DMS79 (cell line): Measurements from ENCODE around the gene CA14.
A peak's percentile ranks its signal among the peaks of the same experiment; 100 is the strongest.
"Not testable (repeated sequence)": the region's sequence is repeated elsewhere in the genome, so short reads cannot be mapped to it uniquely, and the experiment has no call there.

ENCODE experiments used
- DNase-seq: peaks from one replicate; lab custom pipeline; 2025; lab: John Stamatoyannopoulos, UW

CA14 gene

DNA sequence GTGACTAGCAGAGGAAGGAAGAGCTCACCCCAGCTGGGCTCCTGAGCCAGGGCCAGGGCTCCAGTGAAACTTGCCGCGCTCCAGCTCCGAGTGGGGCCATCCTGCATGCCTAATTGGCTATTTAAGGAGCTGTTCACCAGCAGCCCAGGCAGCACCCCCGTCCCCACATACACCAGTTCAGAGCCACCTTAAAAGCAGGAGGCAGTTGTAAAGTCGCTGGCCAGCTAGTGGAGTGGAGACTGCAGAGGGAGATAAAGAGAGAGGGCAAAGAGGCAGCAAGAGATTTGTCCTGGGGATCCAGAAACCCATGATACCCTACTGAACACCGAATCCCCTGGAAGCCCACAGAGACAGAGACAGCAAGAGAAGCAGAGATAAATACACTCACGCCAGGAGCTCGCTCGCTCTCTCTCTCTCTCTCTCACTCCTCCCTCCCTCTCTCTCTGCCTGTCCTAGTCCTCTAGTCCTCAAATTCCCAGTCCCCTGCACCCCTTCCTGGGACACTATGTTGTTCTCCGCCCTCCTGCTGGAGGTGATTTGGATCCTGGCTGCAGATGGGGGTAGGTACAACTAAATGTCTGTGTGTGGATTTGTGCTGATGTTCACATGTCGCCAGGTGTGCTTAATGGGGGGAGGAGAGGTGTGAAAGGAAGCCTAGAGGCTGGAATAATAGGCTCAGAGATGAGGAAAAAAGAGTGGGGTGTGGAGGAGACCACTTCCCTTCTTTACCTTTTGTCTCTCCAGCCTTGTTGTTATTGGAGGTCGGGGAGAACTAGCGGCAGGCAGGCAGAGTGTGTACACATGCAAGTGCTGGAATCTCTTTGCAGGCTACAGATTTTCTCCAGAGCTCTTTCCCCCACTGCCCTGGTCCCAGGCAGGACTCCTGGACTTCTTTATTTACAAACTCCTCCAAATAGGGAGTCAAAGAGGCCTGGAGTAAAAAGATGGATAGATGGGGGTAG is at the start of gene CA14:
Gene CA14 (plus strand): TSS at position 151 of the 962 bp plus-strand sequence. CDS start 355 bp downstream, at position 506.
- DNase-seq: peak; percentile 57

- DNase-seq: not testable (repeated sequence)
Measured at GRCh38 chr1:150208460-150208859, 49.1 kb upstream of the CA14 start.

GRCh38 chr1:150210091-150210490 is 47.5 kb upstream of the CA14 start:
- no peak for DNase-seq

- no peak for DNase-seq
Measured at GRCh38 chr1:150210706-150211105, 46.9 kb upstream of the CA14 start.

GRCh38 chr1:150212070-150212469 is 45.5 kb upstream of the CA14 start:
- DNase-seq: no peak

DNA sequence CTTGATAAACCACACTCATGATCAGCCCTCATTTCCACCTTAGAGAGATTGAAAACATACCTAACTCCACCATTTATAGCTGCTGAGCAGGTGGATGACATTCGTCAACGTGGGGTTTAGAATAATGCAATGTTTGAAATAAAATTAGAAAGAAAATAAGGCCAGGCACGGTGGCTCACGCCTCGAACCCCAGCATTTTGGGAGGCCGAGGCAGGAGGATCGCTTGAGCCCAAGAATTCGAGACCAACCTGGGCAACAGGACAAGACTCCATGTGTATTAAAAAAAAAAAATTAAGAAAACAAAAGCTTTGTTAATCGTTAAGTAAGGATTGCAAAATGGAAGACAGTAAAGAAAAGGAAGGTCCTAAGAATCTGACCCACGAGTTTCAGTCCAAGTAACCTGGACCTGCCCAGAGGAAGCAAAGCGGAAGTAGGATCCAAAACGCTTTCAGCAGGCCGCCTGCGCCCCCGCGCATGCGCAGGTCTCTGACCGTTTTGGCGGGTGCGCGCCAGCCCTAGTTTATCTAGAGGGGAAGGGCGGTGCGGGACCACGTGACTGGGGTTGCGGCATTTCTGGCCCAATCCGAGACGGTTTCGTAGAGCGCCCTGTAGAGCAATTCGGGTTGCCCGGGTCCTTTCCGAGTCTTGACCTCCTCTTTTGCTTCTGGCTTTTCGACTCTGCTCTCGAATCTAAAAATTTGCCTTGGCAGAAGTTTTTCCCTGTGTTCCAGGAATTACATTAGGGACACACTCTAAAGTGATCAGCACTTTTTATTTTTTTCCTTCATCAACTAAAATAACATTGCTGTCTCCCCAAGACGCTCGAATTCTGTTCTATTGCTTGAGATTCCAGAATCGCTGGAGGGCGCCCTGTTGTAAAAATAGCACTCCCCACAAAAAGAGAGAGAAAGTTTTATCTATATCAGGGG is 44.1 kb upstream of the CA14 start:
- DNase-seq: no peak

DNA sequence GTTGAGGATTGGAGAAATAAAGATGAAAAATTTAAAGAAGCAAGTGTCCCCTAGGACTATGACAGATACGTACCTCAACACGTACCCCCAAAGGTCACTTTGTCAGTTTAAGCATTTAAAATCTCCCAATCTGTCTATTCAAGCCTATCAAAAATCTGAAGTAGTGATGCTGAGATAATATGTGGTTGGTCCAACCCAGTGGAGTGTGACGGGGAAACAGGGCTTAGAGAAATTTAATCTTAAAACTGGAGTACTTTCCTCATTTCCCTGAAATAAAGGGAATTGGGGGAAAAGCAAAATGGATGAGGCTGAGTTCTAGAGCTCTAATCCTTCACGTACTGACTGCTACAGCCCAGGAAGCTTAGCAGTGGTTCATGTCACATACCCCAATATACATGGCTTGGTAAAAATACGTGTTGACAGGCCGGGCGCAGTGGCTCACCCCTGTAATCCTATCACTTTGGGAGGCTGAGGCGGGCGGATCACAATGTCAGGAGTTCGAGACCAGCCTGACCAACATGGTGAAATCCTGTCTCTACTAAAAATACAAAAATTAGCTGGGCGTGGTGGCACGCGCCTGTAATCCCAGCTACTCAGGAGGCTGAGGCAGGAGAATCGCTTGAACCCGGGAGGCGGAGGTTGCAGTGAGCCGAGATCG is 43.3 kb upstream of the CA14 start:
- not testable (repeated sequence) for DNase-seq

DNA sequence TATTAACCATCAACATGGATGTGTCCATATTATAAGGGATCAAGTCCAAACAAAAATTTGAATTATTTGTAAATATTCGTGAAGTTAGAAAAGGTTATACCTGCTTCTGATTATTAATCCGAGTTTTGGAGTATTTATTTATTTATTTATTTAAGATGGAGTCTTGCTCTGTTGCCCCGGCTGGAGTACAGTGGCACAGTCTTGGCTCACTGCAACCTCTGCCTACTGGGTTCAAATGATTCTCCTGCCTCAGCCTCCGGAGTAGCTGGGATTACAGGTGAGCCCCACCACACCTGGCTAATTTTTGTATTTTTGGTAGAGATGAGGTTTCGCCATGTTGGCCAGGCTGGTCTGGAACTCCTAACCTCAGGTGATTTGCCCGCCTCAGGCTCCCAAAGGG is 41.7 kb upstream of the CA14 start:
- DNase-seq: not testable (repeated sequence)

DNA sequence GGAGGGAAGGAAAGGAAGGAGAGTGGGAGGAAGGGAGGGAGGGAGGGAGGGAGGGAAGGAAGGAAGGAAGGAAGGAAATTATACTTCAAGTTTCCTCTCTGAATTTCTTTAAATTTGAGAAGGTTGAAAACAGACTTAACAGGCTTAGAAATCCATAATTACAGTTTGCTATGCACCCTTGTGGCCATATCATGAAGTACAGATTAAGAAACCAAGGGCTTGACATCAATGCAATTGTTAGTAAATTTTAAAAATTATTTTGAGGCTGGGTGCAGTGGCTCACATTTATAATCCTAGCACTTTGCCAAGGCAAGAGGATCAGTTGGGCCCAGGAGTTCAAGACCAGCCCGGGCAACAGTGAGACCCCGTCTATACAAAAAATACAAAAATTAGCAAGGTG is 36.0 kb upstream of the CA14 start:
- DNase-seq: no peak

DNA sequence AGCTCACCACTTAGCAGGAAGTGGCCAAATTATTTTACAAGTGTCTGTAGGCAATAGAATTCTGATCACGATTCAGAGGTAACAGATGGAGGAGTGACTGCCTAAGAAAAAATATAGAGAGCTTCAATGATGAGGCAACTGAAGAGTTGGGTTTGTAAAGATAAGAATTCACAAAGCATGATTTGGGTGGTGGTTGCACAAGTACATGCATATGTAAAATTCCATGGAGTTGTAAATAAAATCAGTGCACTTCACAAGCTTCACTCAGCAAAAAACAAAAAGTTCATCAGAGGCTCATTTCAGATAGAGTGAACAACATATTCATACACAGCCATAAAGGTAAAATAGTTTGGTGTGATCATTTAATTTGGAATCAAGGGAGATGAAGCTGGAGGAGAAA is 32.6 kb upstream of the CA14 start:
- no peak for DNase-seq

DNA sequence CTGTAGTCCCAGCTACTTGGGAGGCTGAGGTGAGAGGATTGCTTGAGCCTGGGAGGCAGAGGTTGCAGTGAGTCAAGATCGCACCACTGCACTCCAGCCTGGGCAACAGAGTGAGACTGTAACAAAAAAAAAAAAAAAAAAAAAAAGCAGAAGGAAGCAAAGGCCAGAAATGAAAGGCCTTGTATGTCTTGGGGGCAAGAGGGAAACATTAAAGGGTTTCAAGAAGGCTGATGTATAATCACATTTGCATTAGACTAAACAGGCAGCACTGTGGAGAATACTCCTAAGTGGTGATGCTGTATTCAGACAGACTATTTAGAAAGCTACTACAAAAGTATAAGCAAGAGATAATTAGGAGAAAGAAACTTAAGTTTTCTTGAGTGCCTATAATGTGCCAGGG is 32.0 kb upstream of the CA14 start:
- DNase-seq: no peak

- no peak for DNase-seq
Measured at GRCh38 chr1:150226486-150226885, 31.1 kb upstream of the CA14 start.

DNA sequence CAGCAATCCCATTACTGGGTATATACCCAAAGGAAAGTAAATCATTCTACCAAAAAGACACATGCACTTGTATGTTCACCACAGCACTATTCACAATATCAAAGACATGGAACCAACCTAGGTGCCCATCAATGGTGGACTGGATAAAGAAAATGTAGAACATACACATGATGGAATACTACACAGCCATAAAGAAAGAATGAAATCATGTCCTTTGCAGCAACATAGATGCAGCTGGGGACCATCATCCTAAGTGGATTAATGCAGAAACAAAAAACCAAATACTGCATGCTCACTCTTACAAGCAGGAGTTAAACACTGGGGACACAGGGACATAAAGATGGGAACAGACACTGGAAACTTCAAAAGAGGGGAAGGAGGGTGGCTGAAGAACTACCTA is 30.3 kb upstream of the CA14 start:
- no peak for DNase-seq

- DNase-seq: not testable (repeated sequence)
Measured at GRCh38 chr1:150228246-150228645, 29.3 kb upstream of the CA14 start.

- DNase-seq: not testable (repeated sequence)
Measured at GRCh38 chr1:150232921-150233320, 24.7 kb upstream of the CA14 start.

- DNase-seq: peak; percentile 25
Measured at GRCh38 chr1:150233359-150234308, 23.9 kb upstream of the CA14 start.

DNA sequence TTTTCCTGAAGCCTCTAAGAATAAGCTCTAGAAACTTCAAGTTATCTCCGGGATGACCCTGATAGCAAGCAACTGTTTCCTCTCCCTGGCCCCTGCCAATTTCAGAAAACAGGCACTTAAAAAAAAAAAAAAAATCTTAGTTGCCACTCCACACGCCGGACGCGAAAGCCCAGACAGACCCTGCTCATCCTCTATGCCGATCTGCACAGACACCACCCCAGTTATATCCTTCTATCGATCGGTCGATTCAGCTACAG is 23.3 kb upstream of the CA14 start:
- no peak for DNase-seq

- peak; percentile 14 for DNase-seq
Measured at GRCh38 chr1:150234566-150235293, 22.8 kb upstream of the CA14 start.

- no peak for DNase-seq
Measured at GRCh38 chr1:150235294-150235851, 22.2 kb upstream of the CA14 start.
